ENCODE data around the gene SLC1A1. TPM values are rescaled to one million over a fixed set of nuclear protein-coding genes. Genes with fewer than 3 reads are reported as not detected.
"Not testable (repeated sequence)": the region's sequence is repeated elsewhere in the genome, so short reads cannot be mapped to it uniquely, and the experiment has no call there.

Gene SLC1A1
- total RNA-seq, 1 donor from 2014 or later, result 4.7 TPM

GRCh38 chr9:4596165-4596922, 106.1 kb downstream of the SLC1A1 start:
- H3K36me3 ChIP-seq (ENCODE audit: control insufficient read depth, insufficient read depth, low read length), result no peaks in the 10 kb centered on the region
- no peak overlapping the region for H3K4me3 ChIP-seq (ENCODE audit: low read depth, low read length)
- H3K27me3 ChIP-seq (ENCODE audit: control insufficient read depth, insufficient read depth, low read length), result no peaks in the 10 kb centered on the region
- no peak for TF ChIP-seq CTCF (IDR thresholded peaks at IDR 0.05; ENCODE audit: insufficient read depth, low read length, poor library complexity, severe bottlenecking)
- no peak for DNase-seq (ENCODE audit: low read depth)

- Histone ChIP-seq H3K36me3 (ENCODE audit: control insufficient read depth, insufficient read depth, low read length) (no peaks in the 10 kb centered on the region), H3K4me3 (ENCODE audit: low read depth, low read length) (no peak overlapping the region), H3K27me3 (ENCODE audit: control insufficient read depth, insufficient read depth, low read length) (no peaks in the 10 kb centered on the region)
- no peak for DNase-seq (ENCODE audit: low read depth)
- TF ChIP-seq CTCF (IDR thresholded peaks at IDR 0.05; ENCODE audit: insufficient read depth, low read length, poor library complexity, severe bottlenecking), result no peak
Observed at GRCh38 chr9:4600368-4600767, 110.1 kb downstream of the SLC1A1 start.

- no peak for DNase-seq (ENCODE audit: low read depth)
- TF ChIP-seq CTCF (IDR thresholded peaks at IDR 0.05; ENCODE audit: insufficient read depth, low read length, poor library complexity, severe bottlenecking), result no peak
- Histone ChIP-seq H3K4me3 (ENCODE audit: low read depth, low read length) (no peak overlapping the region), H3K36me3 (ENCODE audit: control insufficient read depth, insufficient read depth, low read length) (no peaks in the 10 kb centered on the region), H3K27me3 (ENCODE audit: control insufficient read depth, insufficient read depth, low read length) (no peaks in the 10 kb centered on the region)
Observed at GRCh38 chr9:4603830-4604229, 113.6 kb downstream of the SLC1A1 start.

GRCh38 chr9:4604678-4605095, 114.4 kb downstream of the SLC1A1 start:
- Histone ChIP-seq H3K36me3 (ENCODE audit: control insufficient read depth, insufficient read depth, low read length) (no peaks in the 10 kb centered on the region), H3K4me3 (ENCODE audit: low read depth, low read length) (no peak overlapping the region), H3K27me3 (ENCODE audit: control insufficient read depth, insufficient read depth, low read length) (no peaks in the 10 kb centered on the region)
- no peak for DNase-seq (ENCODE audit: low read depth)
- peak; percentile 54 for TF ChIP-seq CTCF (IDR thresholded peaks at IDR 0.05; ENCODE audit: insufficient read depth, low read length, poor library complexity, severe bottlenecking)

- not testable (repeated sequence) for H3K4me3 ChIP-seq (ENCODE audit: low read depth, low read length); DNase-seq (ENCODE audit: low read depth); H3K27me3 ChIP-seq (ENCODE audit: control insufficient read depth, insufficient read depth, low read length); H3K36me3 ChIP-seq (ENCODE audit: control insufficient read depth, insufficient read depth, low read length)
Observed at GRCh38 chr9:4606033-4606432, 115.8 kb downstream of the SLC1A1 start.

- Histone ChIP-seq H3K4me3 (ENCODE audit: low read depth, low read length) (no peak overlapping the region), H3K27me3 (ENCODE audit: control insufficient read depth, insufficient read depth, low read length) (no peaks in the 10 kb centered on the region), H3K36me3 (ENCODE audit: control insufficient read depth, insufficient read depth, low read length) (no peaks in the 10 kb centered on the region)
- TF ChIP-seq CTCF (IDR thresholded peaks at IDR 0.05; ENCODE audit: insufficient read depth, low read length, poor library complexity, severe bottlenecking), result no peak
- DNase-seq (ENCODE audit: low read depth), result no peak
Observed at GRCh38 chr9:4614627-4615026, 124.4 kb downstream of the SLC1A1 start.

All from kidney epithelial cell (primary cell).